Mesodermal cell (in vitro differentiated cells): Measurements from ENCODE around the gene OR52E2.
"Not testable (repeated sequence)": the region's sequence is repeated elsewhere in the genome, so short reads cannot be mapped to it uniquely, and the experiment has no call there.

Source experiments
- H3K27ac ChIP-seq: 2 replicates; pipeline ENCODE4 v1.7.0; 2013; ENCODE audit warnings: mild to moderate bottlenecking, low read depth, low read length, moderate library complexity; ENCODE audit not compliant: severe bottlenecking
- H3K36me3 ChIP-seq: 2 replicates; pipeline ENCODE4 v1.7.1; 2013; ENCODE audit warnings: mild to moderate bottlenecking, low read length, moderate library complexity; ENCODE audit not compliant: control insufficient read depth, insufficient read depth
- H3K4me1 ChIP-seq: one replicate; pipeline ENCODE4 v1.7.1; 2013; ENCODE audit warnings: mild to moderate bottlenecking, low read length; ENCODE audit not compliant: insufficient read depth, control insufficient read depth, poor library complexity, severe bottlenecking
- H3K4me3 ChIP-seq: 2 replicates; pipeline ENCODE4 v1.7.0; 2013; ENCODE audit warnings: low read length, control low read depth, mild to moderate bottlenecking; ENCODE audit not compliant: insufficient read depth, poor library complexity, severe bottlenecking; ENCODE audit errors: extremely low read depth
- H3K9me3 ChIP-seq: 2 replicates; pipeline ENCODE4 v1.7.1; 2013; ENCODE audit warnings: mild to moderate bottlenecking, low read length, moderate library complexity; ENCODE audit not compliant: control insufficient read depth
- WGBS, 2 experiments: methylation state at CpG; one replicate each; pipeline ENCODE4 v1.1.5; 2013; ENCODE audit warnings: missing lambda C conversion rate in 2 of 2; ENCODE audit not compliant: insufficient coverage in 2 of 2; 5-methylcytosine and 5-hydroxymethylcytosine counted together

Gene OR52E2

GRCh38 chr11:5069272-5069671 is 9.8 kb upstream of the OR52E2 start, which contains the start of gene OR52E1:
OR52E1 (plus strand) TSS chr11:5069572.
- Histone ChIP-seq H3K9me3 (no peaks in the 10 kb centered on the region), H3K36me3 (no peaks in the 10 kb centered on the region)
- no CpG with 5 or more reads among the region's 3 CpGs for WGBS, 2 experiments

GRCh38 chr11:5065027-5065426 is 5.6 kb upstream of the OR52E2 start:
- Histone ChIP-seq H3K4me1 (no peaks in the 10 kb centered on the region), H3K4me3 (no peak overlapping the region), H3K9me3 (no peaks in the 10 kb centered on the region), H3K27ac (no peak overlapping the region), H3K36me3 (no peaks in the 10 kb centered on the region)
- WGBS, 2 experiments, result 100% methylated on average over 1 of the region's 1 CpG; no CpG with 5 or more reads in 1 of the 2 experiments

More at GRCh38 chr11:5069272-5069671, 9.8 kb upstream of the OR52E2 start, which contains the start of gene OR52E1:
- H3K4me1 ChIP-seq, result no peaks in the 10 kb centered on the region
- H3K4me3 ChIP-seq, result no peak within 1 kb of the TSS
- H3K27ac ChIP-seq, result no peak within 1 kb of the TSS

- not testable (repeated sequence) for H3K9me3 ChIP-seq, H3K4me1 ChIP-seq, H3K36me3 ChIP-seq, H3K4me3 ChIP-seq, H3K27ac ChIP-seq
- WGBS, 2 experiments, result 100% methylated on average over 1 of the region's 5 CpGs
These were observed 748 bp downstream of the OR52E2 start for GRCh38 chr11:5058679-5059078.

- H3K9me3 ChIP-seq, result no peaks in the 10 kb centered on the region
- 81 to 86% methylated on average over 15 of the region's 15 CpGs for WGBS, 2 experiments
- no peak overlapping the region for H3K27ac ChIP-seq
- H3K36me3 ChIP-seq, result no peaks in the 10 kb centered on the region
- H3K4me1 ChIP-seq, result no peaks in the 10 kb centered on the region
- no peak overlapping the region for H3K4me3 ChIP-seq
These were observed 12.6 kb downstream of the OR52E2 start for GRCh38 chr11:5046754-5047330.

GRCh38 chr11:5046226-5046625 is 13.2 kb downstream of the OR52E2 start, which contains the start of gene OR52J3:
OR52J3 (plus strand) TSS chr11:5046526; CDS start chr11:5046526, 0 bp downstream.
- WGBS, 2 experiments, result 95 to 100% methylated on average over 1 of the region's 1 CpG
- no peaks in the 10 kb centered on the region for H3K36me3 ChIP-seq
- H3K4me1 ChIP-seq, result no peaks in the 10 kb centered on the region
- no peak within 1 kb of the TSS for H3K27ac ChIP-seq
- no peak within 1 kb of the TSS for H3K4me3 ChIP-seq
- no peaks in the 10 kb centered on the region for H3K9me3 ChIP-seq

- H3K9me3 ChIP-seq, result no peaks in the 10 kb centered on the region
- no peak overlapping the region for H3K27ac ChIP-seq
- 40 to 80% methylated on average over 1 of the region's 2 CpGs for WGBS, 2 experiments
- no peaks in the 10 kb centered on the region for H3K4me1 ChIP-seq
- no peaks in the 10 kb centered on the region for H3K36me3 ChIP-seq
- H3K4me3 ChIP-seq, result no peak overlapping the region
These were observed 16.0 kb downstream of the OR52E2 start for GRCh38 chr11:5043380-5043779.

- no peaks in the 10 kb centered on the region for H3K4me1 ChIP-seq
- no peaks in the 10 kb centered on the region for H3K9me3 ChIP-seq
- no peak overlapping the region for H3K4me3 ChIP-seq
- H3K27ac ChIP-seq, result no peak overlapping the region
- H3K36me3 ChIP-seq, result no peaks in the 10 kb centered on the region
- WGBS, 2 experiments, result 45 to 49% methylated on average over 2 to 3 of the region's 3 CpGs
These were observed 17.3 kb downstream of the OR52E2 start for GRCh38 chr11:5042091-5042490.

GRCh38 chr11:5040876-5041275 is 18.6 kb downstream of the OR52E2 start:
- WGBS, 2 experiments, result 100% methylated on average over 2 of the region's 4 CpGs; no CpG with 5 or more reads in 1 of the 2 experiments
- no peaks in the 10 kb centered on the region for H3K9me3 ChIP-seq
- H3K4me3 ChIP-seq, result no peak overlapping the region
- no peaks in the 10 kb centered on the region for H3K4me1 ChIP-seq
- no peaks in the 10 kb centered on the region for H3K36me3 ChIP-seq
- H3K27ac ChIP-seq, result no peak overlapping the region

- Histone ChIP-seq H3K36me3 (no peaks in the 10 kb centered on the region), H3K4me3 (no peak overlapping the region), H3K27ac (no peak overlapping the region), H3K4me1 (no peaks in the 10 kb centered on the region), H3K9me3 (no peaks in the 10 kb centered on the region)
- 100% methylated on average over 1 of the region's 1 CpG; no CpG with 5 or more reads in 1 of the 2 experiments for WGBS, 2 experiments
These were observed 21.1 kb downstream of the OR52E2 start for GRCh38 chr11:5038341-5038740.

- no peaks in the 10 kb centered on the region for H3K9me3 ChIP-seq
- WGBS, 2 experiments, result 80 to 100% methylated on average over 1 of the region's 2 CpGs
- no peak overlapping the region for H3K4me3 ChIP-seq
- no peaks in the 10 kb centered on the region for H3K4me1 ChIP-seq
- no peak overlapping the region for H3K27ac ChIP-seq
- no peaks in the 10 kb centered on the region for H3K36me3 ChIP-seq
These were observed 21.5 kb downstream of the OR52E2 start for GRCh38 chr11:5037926-5038325.

GRCh38 chr11:5036669-5037068 is 22.8 kb downstream of the OR52E2 start:
- H3K36me3 ChIP-seq, result no peaks in the 10 kb centered on the region
- no peaks in the 10 kb centered on the region for H3K4me1 ChIP-seq
- no peak overlapping the region for H3K27ac ChIP-seq
- H3K4me3 ChIP-seq, result no peak overlapping the region
- WGBS, 2 experiments, result 92 to 100% methylated on average over 2 of the region's 2 CpGs
- H3K9me3 ChIP-seq, result no peaks in the 10 kb centered on the region
